Left lobe of liver (tissue), 2 donors: ENCODE measurements around the gene PROX1. TPM values are rescaled to one million over a fixed set of nuclear protein-coding genes. Genes with fewer than 3 reads are reported as not detected.
"Not testable (repeated sequence)": the region's sequence is repeated elsewhere in the genome, so short reads cannot be mapped to it uniquely, and the experiment has no call there.

Experiments used
- ATAC-seq: fragments of 200-7000 bp; cut with Tn5 transposase; one replicate; pipeline ENCODE4 v1.9.1; 2020; ENCODE audit warnings: mild to moderate bottlenecking, moderate library complexity
- DNase-seq: peaks from one replicate; pipeline ENCODE4 v3.0.0-alpha.2; 2020; ENCODE audit warnings: low spot score
- total RNA-seq: library from RNA; stranded (reverse); gene quantifications from one replicate; pipeline ENCODE4 v1.2.1, GENCODE V29; 2021
- donor health status: DM: no; HTN: no; CAD: no; lungs with moderate emphysema.
- donor health status: DM: no; HTN: yes; CAD: no.

Gene PROX1
- total RNA-seq, 1 donor from 2014 or later = 173 TPM

- no peak for DNase-seq
- ATAC-seq = no peak
Measured at GRCh38 chr1:214066936-214067335, 79.2 kb downstream of the PROX1 start.

GRCh38 chr1:214067397-214067796 lies 79.6 kb downstream of the PROX1 start:
- DNase-seq = no peak
- ATAC-seq = no peak

GRCh38 chr1:214067853-214068703 lies 80.3 kb downstream of the PROX1 start:
- no peak for DNase-seq
- ATAC-seq = peak; percentile 45

- DNase-seq = no peak
- ATAC-seq = peak; percentile 57
Measured at GRCh38 chr1:214068979-214069378, 81.2 kb downstream of the PROX1 start.

GRCh38 chr1:214071469-214071868 lies 83.7 kb downstream of the PROX1 start:
- ATAC-seq = peak; percentile 46
- DNase-seq = no peak

GRCh38 chr1:214072426-214073157 lies 84.8 kb downstream of the PROX1 start:
- ATAC-seq (no peak), DNase-seq (no peak)

GRCh38 chr1:214074477-214074876 lies 86.7 kb downstream of the PROX1 start:
- ATAC-seq (no peak), DNase-seq (no peak)

- no peak for DNase-seq
- peak; percentile 51 for ATAC-seq
Measured at GRCh38 chr1:214075305-214075998, 87.7 kb downstream of the PROX1 start.

- ATAC-seq (no peak), DNase-seq (no peak)
Measured at GRCh38 chr1:214075999-214076707, 88.4 kb downstream of the PROX1 start.

GRCh38 chr1:214076708-214077065 lies 88.9 kb downstream of the PROX1 start:
- no peak for DNase-seq
- ATAC-seq = no peak

GRCh38 chr1:214078950-214079349 lies 91.2 kb downstream of the PROX1 start:
- ATAC-seq (no peak), DNase-seq (no peak)

GRCh38 chr1:214085325-214085724 lies 97.6 kb downstream of the PROX1 start:
- ATAC-seq (peak; percentile 55), DNase-seq (no peak)

- no peak for ATAC-seq
Measured at GRCh38 chr1:214086945-214087344, 99.2 kb downstream of the PROX1 start.

GRCh38 chr1:214089003-214089402 lies 101.2 kb downstream of the PROX1 start:
- ATAC-seq, DNase-seq: not testable (repeated sequence)

More at GRCh38 chr1:214086945-214087344, 99.2 kb downstream of the PROX1 start:
- DNase-seq = no peak
